NCI-H128 (cell line): ENCODE data around the gene PLCL2.

Source experiments
- DNase-seq: peaks from one replicate; lab custom pipeline; 2025; ENCODE audit not compliant: unreplicated experiment; lab: John Stamatoyannopoulos, UW

The PLCL2 gene

DNA sequence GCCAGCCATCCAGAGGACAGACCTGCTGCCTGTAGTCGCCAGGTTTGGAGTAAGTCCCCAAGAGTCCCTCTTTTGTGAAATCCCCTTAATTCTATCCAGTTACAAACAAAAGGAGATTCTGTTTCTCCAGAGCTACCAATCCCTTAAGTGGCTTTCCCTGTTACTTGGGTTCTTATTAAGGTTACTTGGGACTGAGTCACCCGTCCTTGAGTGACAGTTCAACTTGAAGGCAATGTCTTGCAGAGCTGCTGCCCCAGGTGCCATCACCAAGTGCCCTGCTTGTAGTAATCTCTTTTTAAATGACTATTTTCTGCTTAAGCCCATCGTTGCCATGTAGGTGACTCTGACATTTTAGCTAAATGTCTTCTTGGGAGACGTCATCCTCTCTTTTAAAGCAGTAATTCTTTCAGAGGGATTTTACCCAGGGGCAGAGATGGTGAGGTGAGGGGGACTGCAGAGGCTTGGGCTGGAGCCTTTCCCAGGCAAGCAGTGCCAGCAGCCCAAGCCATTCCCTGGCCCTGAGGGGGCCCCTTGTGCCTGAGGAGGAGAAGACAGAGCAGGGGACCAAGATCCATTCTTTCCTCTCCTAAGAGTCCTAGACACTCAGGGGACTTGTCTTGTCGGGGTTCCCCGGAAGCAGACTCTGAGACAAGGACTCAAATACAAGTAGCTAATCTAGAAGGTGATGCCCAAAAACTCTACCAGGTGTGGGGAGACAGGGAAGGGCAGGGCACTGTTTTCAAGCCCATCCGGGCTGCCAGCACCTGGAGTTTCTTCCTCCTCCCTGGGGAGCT lies 253.7 kb downstream of the PLCL2 start:
- DNase-seq: no peak
